ENCODE data around the gene RNASE12. TPM values are rescaled to one million over a fixed set of nuclear protein-coding genes. Genes with fewer than 3 reads are reported as not detected.

The RNASE12 gene
- total RNA-seq, 6 experiments from 2014 or later = not detected

DNA sequence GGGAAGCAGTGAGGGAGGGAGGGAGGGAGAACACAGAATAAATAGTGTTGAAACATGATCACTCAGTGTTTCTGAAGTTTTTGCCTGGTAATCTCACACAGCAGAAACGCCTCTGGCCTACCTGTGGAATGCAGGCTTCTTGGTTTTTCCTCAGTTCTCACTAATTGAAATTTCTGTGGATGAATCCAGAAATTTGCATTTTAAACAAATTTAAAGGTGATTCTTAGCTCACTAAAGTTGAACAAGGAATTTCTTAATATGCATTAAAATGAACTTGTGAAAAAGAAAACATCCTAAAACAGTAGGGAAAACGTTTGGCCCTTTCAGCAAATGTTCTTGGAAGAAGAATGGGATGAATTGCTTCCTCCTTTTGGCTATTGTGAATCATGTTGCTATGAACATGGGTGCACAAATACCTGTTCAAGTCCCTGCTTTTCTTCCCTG, 31.7 kb downstream of the RNASE12 start:
- Histone ChIP-seq H3K27me3 (no peaks in the 10 kb centered on the region), H3K9me3 (no peaks in the 10 kb centered on the region), H3K4me3 (no peak overlapping the region), H3K36me3 (no peaks in the 10 kb centered on the region), H3K27ac (no peak overlapping the region), H3K4me1 (no peaks in the 10 kb centered on the region)
- intact Hi-C loops (cut with DNase I) = no loop called here
- WGBS (ENCODE audit: insufficient coverage, low coverage, low lambda C conversion rate, missing lambda C conversion rate) = 52% methylated on average over 2 of the region's 2 CpGs
- no peak for ATAC-seq
- no peak for DNase-seq
- no peak for TF ChIP-seq POLR2A (IDR thresholded peaks at IDR 0.05)
- TF ChIP-seq, protein P1, sequence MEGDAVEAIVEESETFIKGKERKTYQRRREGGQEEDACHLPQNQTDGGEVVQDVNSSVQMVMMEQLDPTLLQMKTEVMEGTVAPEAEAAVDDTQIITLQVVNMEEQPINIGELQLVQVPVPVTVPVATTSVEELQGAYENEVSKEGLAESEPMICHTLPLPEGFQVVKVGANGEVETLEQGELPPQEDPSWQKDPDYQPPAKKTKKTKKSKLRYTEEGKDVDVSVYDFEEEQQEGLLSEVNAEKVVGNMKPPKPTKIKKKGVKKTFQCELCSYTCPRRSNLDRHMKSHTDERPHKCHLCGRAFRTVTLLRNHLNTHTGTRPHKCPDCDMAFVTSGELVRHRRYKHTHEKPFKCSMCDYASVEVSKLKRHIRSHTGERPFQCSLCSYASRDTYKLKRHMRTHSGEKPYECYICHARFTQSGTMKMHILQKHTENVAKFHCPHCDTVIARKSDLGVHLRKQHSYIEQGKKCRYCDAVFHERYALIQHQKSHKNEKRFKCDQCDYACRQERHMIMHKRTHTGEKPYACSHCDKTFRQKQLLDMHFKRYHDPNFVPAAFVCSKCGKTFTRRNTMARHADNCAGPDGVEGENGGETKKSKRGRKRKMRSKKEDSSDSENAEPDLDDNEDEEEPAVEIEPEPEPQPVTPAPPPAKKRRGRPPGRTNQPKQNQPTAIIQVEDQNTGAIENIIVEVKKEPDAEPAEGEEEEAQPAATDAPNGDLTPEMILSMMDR (IDR thresholded peaks at IDR 0.05) = no peak

DNA sequence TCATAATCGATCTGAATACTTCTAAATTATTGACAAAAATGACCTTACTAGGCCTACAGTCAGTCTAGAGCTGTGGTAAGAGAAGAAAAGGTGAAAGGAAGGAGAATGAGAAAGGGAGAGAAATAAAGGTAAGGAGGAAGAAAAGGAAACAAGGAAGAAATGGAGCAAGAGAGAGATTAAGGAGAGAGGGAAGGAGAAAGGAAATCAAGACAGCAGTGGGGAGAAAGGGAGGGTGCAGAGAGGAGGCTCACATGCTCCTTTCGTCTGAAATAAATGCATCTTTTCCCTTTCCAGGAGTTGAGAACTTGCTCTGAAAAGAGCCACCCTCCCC, 34.0 kb downstream of the RNASE12 start:
- no peak for TF ChIP-seq POLR2A (IDR thresholded peaks at IDR 0.05)
- TF ChIP-seq, protein P1 (IDR thresholded peaks at IDR 0.05) = no peak
- Histone ChIP-seq H3K4me3 (no peak overlapping the region), H3K27me3 (no peaks in the 10 kb centered on the region), H3K9me3 (no peaks in the 10 kb centered on the region), H3K4me1 (no peaks in the 10 kb centered on the region), H3K27ac (no peak overlapping the region), H3K36me3 (no peaks in the 10 kb centered on the region)
- WGBS (ENCODE audit: insufficient coverage, low coverage, low lambda C conversion rate, missing lambda C conversion rate) = 44% methylated on average over 2 of the region's 2 CpGs
- no peak for ATAC-seq
- intact Hi-C loops (cut with DNase I) = no loop called here
- DNase-seq = no peak

DNA sequence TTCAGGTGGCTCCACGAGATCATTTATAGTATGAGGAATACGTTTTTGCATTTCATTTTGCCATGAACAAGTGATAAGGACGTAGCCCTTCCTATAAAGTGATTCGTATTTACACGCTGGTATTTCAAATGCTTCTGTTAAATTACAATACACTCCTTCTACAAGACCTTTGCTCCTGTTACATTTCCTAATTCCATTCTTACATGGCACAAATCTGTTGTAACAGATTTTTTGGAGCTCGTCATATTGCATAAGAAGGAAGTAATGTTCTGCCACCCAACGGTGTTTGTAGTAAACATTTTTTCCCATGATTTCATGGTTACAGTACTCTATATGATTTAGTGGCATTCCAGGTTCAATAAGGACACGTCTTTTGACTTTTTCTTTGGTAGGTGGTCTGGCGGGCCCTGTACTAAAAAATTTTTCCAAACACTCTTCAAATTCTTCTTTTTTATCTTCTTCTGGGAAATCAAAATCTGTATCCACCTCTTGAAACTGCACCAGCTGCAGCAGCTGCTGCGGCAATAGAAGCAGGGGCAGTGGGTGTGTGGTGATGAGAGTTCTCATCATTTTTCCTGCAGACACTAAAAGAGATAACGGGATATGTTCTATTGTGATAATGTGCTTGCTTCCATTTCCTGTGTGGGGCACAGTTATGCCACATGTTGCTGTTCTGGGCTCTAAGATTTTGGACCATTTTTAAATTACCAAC, 34.5 kb downstream of the RNASE12 start:
- ATAC-seq = no peak
- 52% methylated on average over 10 of the region's 11 CpGs for WGBS (ENCODE audit: insufficient coverage, low coverage, low lambda C conversion rate, missing lambda C conversion rate)
- Histone ChIP-seq H3K4me3 (no peak overlapping the region), H3K36me3 (no peaks in the 10 kb centered on the region), H3K9me3 (no peaks in the 10 kb centered on the region), H3K27me3 (no peaks in the 10 kb centered on the region), H3K27ac (no peak overlapping the region), H3K4me1 (no peaks in the 10 kb centered on the region)
- no peak for TF ChIP-seq POLR2A (IDR thresholded peaks at IDR 0.05)
- TF ChIP-seq, protein P1 (IDR thresholded peaks at IDR 0.05) = no peak
- DNase-seq = no peak
- intact Hi-C loops (cut with DNase I) = no loop called here

DNA sequence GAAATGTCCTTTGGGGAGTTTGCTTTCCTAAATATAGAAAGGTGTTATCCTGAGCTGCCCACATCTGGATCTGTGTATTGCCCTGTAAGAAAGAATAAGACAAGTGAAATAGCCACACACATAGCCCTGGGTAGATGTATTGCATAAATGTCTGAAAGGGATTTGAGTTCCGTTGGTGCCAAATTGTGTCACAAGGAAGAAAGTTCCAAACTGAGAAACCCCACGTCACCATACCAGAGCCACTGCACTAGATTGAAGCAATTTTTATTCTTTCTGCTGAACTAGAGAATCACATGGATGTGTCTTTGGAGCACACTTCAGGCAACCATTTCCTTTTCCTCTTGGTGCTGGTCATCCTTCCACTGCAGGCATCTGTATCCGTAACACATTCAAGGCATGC, 35.3 kb downstream of the RNASE12 start:
- WGBS (ENCODE audit: insufficient coverage, low coverage, low lambda C conversion rate, missing lambda C conversion rate) = 72% methylated on average over 3 of the region's 3 CpGs
- Histone ChIP-seq H3K9me3 (no peaks in the 10 kb centered on the region), H3K27ac (no peak overlapping the region), H3K4me3 (no peak overlapping the region), H3K4me1 (no peaks in the 10 kb centered on the region), H3K27me3 (no peaks in the 10 kb centered on the region), H3K36me3 (no peaks in the 10 kb centered on the region)
- intact Hi-C loops (cut with DNase I) = no loop called here
- ATAC-seq (no peak), DNase-seq (no peak)
- TF ChIP-seq POLR2A (IDR thresholded peaks at IDR 0.05) = no peak
- TF ChIP-seq, protein P1 (IDR thresholded peaks at IDR 0.05) = no peak

DNA sequence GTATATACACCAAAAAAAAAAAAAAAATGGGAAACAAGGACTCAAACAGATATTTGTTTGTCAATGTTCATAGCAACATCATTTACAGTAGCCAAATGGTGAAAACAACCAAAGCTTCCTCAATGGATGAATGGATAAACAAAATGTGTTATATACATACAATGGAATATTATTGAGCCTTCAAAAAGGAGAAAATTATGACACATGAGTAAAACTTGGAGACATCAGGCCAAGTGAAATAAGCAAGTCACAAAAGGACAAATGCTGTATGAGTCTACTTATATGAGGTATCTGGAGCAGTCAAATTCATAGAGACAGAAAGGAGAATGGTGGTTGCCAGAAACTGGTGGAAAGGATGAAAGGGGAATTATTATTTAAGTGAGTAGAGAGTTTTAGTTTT, 38.2 kb downstream of the RNASE12 start:
- ATAC-seq = no peak
- DNase-seq = no peak
- H3K27me3 ChIP-seq = no peaks in the 10 kb centered on the region
- intact Hi-C loops (cut with DNase I) = no loop called here
- TF ChIP-seq POLR2A (IDR thresholded peaks at IDR 0.05) = no peak
- TF ChIP-seq, protein P1 (IDR thresholded peaks at IDR 0.05) = no peak
- no peaks in the 10 kb centered on the region for H3K9me3 ChIP-seq
- no peak overlapping the region for H3K27ac ChIP-seq
- no peaks in the 10 kb centered on the region for H3K36me3 ChIP-seq
- H3K4me3 ChIP-seq = no peak overlapping the region
- no peaks in the 10 kb centered on the region for H3K4me1 ChIP-seq
